ENCODE measurements around the gene KIF2B. TPM values are rescaled to one million over a fixed set of nuclear protein-coding genes. Genes with fewer than 3 reads are reported as not detected.
"Not testable (repeated sequence)": the region's sequence is repeated elsewhere in the genome, so short reads cannot be mapped to it uniquely, and the experiment has no call there.

The KIF2B gene
- total RNA-seq, 1 experiment from 2014 or later = not detected

DNA sequence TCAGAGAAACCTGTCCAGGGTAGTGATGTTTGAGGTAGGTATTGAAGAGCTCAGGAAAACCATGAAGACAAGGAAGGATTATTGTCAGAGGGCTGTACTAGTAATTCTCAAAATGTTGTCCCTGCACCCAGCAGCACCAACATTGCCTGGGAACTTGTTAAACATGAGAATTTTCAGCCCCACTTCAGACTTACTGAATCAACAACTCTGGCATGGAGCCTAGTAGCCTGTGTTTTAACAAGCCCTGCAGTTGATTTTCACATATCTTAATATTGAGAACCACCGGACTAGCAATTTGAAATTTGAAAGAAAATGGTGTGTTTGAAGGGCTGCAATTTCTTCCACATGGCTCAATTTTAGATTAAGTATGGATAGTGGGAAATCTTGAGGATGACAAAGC is 2.8 kb upstream of the KIF2B start:
- Mint-ChIP-seq H3K27ac (no peak overlapping the region), H3K36me3 (peaks cover 22% of the 10 kb centered on the region), H3K27me3 (ENCODE audit: low read depth) (no peaks in the 10 kb centered on the region; the same call in 1 of the 2 replicates), H3K4me1 (peaks cover 8% of the 10 kb centered on the region), H3K4me3 (no peak overlapping the region), H3K9me3 (peaks cover 38% of the 10 kb centered on the region)
- ATAC-seq = no peak
- POLR2A ChIA-PET = no interaction called here
- no peak for TF ChIP-seq MXD4 (CRISPR knock-in tag; IDR thresholded peaks at IDR 0.05; ENCODE audit: borderline replicate concordance)
- no peak for TF ChIP-seq ETV6 (CRISPR knock-in tag; IDR thresholded peaks at IDR 0.05)
- no peak for TF ChIP-seq CBFB (CRISPR knock-in tag; IDR thresholded peaks at IDR 0.05; ENCODE audit: low read depth)
- TF ChIP-seq RORB (CRISPR knock-in tag; IDR thresholded peaks at IDR 0.05) = no peak
- no peak for TF ChIP-seq ZNF219 (CRISPR knock-in tag; IDR thresholded peaks at IDR 0.05; ENCODE audit: borderline replicate concordance)
- CTCF ChIA-PET = no interaction called here
- no peak for DNase-seq (ENCODE audit: low spot score)

DNA sequence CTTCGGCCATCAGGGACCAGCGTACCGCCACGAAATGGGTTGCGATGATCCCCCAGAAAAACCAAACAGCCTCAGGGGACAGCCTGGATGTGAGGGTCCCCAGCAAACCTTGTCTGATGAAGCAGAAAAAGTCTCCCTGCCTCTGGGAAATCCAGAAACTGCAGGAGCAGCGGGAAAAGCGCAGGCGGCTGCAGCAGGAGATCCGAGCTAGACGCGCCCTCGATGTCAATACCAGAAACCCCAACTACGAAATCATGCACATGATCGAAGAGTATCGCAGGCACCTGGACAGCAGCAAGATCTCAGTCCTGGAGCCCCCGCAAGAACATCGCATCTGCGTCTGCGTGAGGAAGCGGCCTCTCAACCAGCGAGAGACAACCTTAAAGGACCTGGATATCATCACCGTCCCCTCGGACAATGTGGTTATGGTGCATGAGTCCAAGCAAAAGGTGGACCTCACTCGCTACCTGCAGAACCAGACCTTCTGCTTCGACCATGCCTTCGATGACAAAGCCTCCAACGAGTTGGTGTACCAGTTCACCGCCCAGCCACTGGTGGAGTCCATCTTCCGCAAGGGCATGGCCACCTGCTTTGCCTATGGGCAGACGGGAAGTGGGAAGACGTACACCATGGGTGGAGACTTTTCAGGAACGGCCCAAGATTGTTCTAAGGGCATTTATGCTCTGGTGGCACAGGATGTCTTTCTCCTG is 769 bp downstream of the KIF2B start:
- ATAC-seq = no peak
- H3K36me3 Mint-ChIP-seq = peaks cover 25% of the 10 kb centered on the region
- no peaks in the 10 kb centered on the region; the same call in 1 of the 2 replicates for H3K27me3 Mint-ChIP-seq (ENCODE audit: low read depth)
- ChIA-PET CTCF (no interaction called here), POLR2A (no interaction called here)
- no peak for DNase-seq (ENCODE audit: low spot score)
- H3K4me1 Mint-ChIP-seq = peaks cover 11% of the 10 kb centered on the region
- peaks cover 42% of the 10 kb centered on the region for H3K9me3 Mint-ChIP-seq
- no peak overlapping the region for H3K4me3 Mint-ChIP-seq
- no peak for TF ChIP-seq ZNF232 (CRISPR knock-in tag; IDR thresholded peaks at IDR 0.05)
- TF ChIP-seq SOX15 (CRISPR knock-in tag; IDR thresholded peaks at IDR 0.05) = no peak
- TF ChIP-seq, protein P1, sequence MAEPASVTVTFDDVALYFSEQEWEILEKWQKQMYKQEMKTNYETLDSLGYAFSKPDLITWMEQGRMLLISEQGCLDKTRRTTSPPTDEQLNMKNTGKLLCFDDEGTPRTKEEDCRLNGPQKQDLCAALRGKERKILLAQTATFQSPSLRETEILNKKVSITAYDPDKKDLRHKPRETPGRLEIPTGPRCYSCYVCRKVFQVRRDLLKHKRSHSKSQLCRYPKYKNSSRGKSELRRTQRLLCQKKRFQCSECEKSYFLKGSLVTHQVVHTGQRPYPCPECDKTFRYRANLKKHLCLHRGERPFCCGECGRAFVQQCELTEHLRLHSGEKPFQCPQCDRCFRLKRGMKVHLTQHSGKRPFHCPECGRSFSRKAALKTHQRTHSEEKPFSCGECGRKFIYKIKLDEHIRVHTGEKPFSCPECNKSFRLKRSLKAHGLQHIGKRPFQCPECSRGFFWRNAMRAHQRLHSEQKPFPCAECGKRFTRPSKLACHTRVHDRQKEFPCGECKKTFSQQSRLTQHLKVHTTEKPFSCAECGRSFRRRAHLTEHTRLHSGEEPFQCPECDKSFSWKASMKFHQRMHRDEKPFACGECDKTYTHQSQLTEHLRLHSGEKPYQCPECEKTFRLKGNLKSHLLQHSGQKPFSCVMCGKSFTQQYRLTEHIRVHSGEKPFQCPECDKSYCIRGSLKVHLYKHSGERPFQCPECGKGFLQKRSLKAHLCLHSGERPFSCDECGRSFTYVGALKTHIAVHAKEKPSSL (CRISPR knock-in tag; conservative IDR thresholded peaks at IDR 0.05) = no peak
- no peak for TF ChIP-seq ZNF219 (CRISPR knock-in tag; IDR thresholded peaks at IDR 0.05; ENCODE audit: borderline replicate concordance)
- TF ChIP-seq CBFB (CRISPR knock-in tag; IDR thresholded peaks at IDR 0.05; ENCODE audit: low read depth) = no peak
- TF ChIP-seq, protein P2, sequence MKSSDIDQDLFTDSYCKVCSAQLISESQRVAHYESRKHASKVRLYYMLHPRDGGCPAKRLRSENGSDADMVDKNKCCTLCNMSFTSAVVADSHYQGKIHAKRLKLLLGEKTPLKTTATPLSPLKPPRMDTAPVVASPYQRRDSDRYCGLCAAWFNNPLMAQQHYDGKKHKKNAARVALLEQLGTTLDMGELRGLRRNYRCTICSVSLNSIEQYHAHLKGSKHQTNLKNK (CRISPR knock-in tag; IDR thresholded peaks at IDR 0.05) = no peak
- TF ChIP-seq, protein P3, sequence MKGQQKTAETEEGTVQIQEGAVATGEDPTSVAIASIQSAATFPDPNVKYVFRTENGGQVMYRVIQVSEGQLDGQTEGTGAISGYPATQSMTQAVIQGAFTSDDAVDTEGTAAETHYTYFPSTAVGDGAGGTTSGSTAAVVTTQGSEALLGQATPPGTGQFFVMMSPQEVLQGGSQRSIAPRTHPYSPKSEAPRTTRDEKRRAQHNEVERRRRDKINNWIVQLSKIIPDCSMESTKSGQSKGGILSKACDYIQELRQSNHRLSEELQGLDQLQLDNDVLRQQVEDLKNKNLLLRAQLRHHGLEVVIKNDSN (CRISPR knock-in tag; IDR thresholded peaks at IDR 0.05) = no peak
- TF ChIP-seq, protein P4, sequence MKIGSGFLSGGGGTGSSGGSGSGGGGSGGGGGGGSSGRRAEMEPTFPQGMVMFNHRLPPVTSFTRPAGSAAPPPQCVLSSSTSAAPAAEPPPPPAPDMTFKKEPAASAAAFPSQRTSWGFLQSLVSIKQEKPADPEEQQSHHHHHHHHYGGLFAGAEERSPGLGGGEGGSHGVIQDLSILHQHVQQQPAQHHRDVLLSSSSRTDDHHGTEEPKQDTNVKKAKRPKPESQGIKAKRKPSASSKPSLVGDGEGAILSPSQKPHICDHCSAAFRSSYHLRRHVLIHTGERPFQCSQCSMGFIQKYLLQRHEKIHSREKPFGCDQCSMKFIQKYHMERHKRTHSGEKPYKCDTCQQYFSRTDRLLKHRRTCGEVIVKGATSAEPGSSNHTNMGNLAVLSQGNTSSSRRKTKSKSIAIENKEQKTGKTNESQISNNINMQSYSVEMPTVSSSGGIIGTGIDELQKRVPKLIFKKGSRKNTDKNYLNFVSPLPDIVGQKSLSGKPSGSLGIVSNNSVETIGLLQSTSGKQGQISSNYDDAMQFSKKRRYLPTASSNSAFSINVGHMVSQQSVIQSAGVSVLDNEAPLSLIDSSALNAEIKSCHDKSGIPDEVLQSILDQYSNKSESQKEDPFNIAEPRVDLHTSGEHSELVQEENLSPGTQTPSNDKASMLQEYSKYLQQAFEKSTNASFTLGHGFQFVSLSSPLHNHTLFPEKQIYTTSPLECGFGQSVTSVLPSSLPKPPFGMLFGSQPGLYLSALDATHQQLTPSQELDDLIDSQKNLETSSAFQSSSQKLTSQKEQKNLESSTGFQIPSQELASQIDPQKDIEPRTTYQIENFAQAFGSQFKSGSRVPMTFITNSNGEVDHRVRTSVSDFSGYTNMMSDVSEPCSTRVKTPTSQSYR (CRISPR knock-in tag; IDR thresholded peaks at IDR 0.05) = no peak
- no peak overlapping the region for H3K27ac Mint-ChIP-seq

DNA sequence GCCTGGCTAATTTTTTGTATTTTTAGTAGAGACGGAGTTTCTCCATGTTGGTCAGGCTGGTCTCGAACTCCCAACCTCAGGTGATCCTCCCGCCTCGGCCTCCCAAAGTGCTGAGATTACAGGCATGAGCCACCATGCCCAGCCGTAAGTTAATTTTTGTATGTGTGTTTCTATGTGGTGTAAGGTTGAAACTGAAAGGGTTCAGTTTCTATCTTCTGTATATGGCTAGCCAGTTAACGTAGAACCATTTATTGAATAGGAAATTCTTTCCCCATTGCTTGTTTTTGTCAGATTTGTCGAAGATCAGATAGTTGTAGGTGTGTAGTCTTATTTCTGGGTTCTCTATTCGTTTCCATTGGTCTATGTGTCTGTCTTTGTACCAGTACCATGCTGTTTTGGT is 12.0 kb downstream of the KIF2B start:
- ATAC-seq; H3K4me1 Mint-ChIP-seq; DNase-seq (ENCODE audit: low spot score); CTCF ChIA-PET; POLR2A ChIA-PET; H3K4me3 Mint-ChIP-seq; H3K27me3 Mint-ChIP-seq (ENCODE audit: low read depth); H3K27ac Mint-ChIP-seq: not testable (repeated sequence)
- peaks cover 64% of the 10 kb centered on the region for H3K9me3 Mint-ChIP-seq
- H3K36me3 Mint-ChIP-seq = peaks cover 51% of the 10 kb centered on the region

DNA sequence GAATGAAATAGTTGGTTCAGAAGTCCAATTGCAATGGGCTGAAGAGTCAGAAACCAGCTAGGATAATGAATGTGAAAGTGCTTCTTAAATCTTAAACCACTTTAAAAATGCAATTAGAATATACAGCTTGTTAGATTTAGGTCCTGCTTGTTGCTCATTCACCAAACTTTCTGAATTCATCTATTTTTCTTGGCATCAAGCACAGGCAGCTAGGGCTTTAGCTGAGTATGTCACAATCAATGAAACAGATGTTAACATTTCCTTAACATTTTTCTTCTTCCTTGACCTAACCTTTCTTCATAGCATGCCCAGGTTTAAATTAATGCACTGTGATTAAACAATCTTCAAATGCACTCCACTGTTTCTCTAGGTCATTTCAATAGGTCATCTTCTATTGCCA is 14.4 kb downstream of the KIF2B start:
- CTCF ChIA-PET = no interaction called here
- H3K27me3 Mint-ChIP-seq (ENCODE audit: low read depth) = no peaks in the 10 kb centered on the region
- no peaks in the 10 kb centered on the region for H3K4me1 Mint-ChIP-seq
- POLR2A ChIA-PET = no interaction called here
- H3K4me3 Mint-ChIP-seq = no peak overlapping the region
- H3K36me3 Mint-ChIP-seq = peaks cover 63% of the 10 kb centered on the region
- H3K27ac Mint-ChIP-seq = no peak overlapping the region
- no peak for ATAC-seq
- no peak for DNase-seq (ENCODE audit: low spot score)
- H3K9me3 Mint-ChIP-seq = peaks cover 71% of the 10 kb centered on the region
- TF ChIP-seq ZNF423 (CRISPR knock-in tag; IDR thresholded peaks at IDR 0.05) = no peak
- TF ChIP-seq, protein P5, sequence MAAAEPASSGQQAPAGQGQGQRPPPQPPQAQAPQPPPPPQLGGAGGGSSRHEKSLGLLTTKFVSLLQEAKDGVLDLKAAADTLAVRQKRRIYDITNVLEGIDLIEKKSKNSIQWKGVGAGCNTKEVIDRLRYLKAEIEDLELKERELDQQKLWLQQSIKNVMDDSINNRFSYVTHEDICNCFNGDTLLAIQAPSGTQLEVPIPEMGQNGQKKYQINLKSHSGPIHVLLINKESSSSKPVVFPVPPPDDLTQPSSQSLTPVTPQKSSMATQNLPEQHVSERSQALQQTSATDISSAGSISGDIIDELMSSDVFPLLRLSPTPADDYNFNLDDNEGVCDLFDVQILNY (CRISPR knock-in tag; IDR thresholded peaks at IDR 0.05) = no peak
- TF ChIP-seq ZNF671 (CRISPR knock-in tag; IDR thresholded peaks at IDR 0.05) = no peak
- TF ChIP-seq, protein P6, sequence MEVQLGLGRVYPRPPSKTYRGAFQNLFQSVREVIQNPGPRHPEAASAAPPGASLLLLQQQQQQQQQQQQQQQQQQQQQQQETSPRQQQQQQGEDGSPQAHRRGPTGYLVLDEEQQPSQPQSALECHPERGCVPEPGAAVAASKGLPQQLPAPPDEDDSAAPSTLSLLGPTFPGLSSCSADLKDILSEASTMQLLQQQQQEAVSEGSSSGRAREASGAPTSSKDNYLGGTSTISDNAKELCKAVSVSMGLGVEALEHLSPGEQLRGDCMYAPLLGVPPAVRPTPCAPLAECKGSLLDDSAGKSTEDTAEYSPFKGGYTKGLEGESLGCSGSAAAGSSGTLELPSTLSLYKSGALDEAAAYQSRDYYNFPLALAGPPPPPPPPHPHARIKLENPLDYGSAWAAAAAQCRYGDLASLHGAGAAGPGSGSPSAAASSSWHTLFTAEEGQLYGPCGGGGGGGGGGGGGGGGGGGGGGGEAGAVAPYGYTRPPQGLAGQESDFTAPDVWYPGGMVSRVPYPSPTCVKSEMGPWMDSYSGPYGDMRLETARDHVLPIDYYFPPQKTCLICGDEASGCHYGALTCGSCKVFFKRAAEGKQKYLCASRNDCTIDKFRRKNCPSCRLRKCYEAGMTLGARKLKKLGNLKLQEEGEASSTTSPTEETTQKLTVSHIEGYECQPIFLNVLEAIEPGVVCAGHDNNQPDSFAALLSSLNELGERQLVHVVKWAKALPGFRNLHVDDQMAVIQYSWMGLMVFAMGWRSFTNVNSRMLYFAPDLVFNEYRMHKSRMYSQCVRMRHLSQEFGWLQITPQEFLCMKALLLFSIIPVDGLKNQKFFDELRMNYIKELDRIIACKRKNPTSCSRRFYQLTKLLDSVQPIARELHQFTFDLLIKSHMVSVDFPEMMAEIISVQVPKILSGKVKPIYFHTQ (CRISPR knock-in tag; IDR thresholded peaks at IDR 0.05) = no peak
- TF ChIP-seq, protein P4 (CRISPR knock-in tag; IDR thresholded peaks at IDR 0.05) = no peak
- no peak for TF ChIP-seq SOX15 (CRISPR knock-in tag; IDR thresholded peaks at IDR 0.05)
